HepG2 (cell line): ENCODE measurements around the gene RPP25L. TPM values are rescaled to one million over a fixed set of nuclear protein-coding genes. Genes with fewer than 3 reads are reported as not detected.

ENCODE experiments used
- DRAP1 ChIP-seq: IDR thresholded peaks from 2 replicates; pipeline ENCODE4 v1.6.1; 2016; ENCODE audit warnings: missing genetic modification reagents, missing compliant biosample characterization
- EP300 ChIP-seq, 3 experiments: sonication (generic) in 1 of 3; formaldehyde crosslinking in 1 of 3; IDR thresholded peaks; 2 replicates each; pipeline versions ENCODE4 v1.5.1 to v1.6.1; 2011 to 2020; ENCODE audit warnings: low read depth in 2 of 3, low read length in 2 of 3, borderline replicate concordance in 1 of 3, improper control_type of control experiment in 1 of 3, mild to moderate bottlenecking in 1 of 3, missing genetic modification reagents in 1 of 3, moderate library complexity in 1 of 3
- KLF11 ChIP-seq: IDR thresholded peaks from 2 replicates; pipeline ENCODE4 v1.6.1; 2016; ENCODE audit warnings: missing compliant biosample characterization
- MIER3 ChIP-seq: IDR thresholded peaks from 2 replicates; pipeline ENCODE4 v1.6.1; 2016; ENCODE audit warnings: missing compliant biosample characterization, borderline replicate concordance
- NR2C2 ChIP-seq: sonication (generic); formaldehyde crosslinking; IDR thresholded peaks from 2 replicates; pipeline ENCODE4 v1.4.0; 2020; ENCODE audit warnings: missing genetic modification reagents, mild to moderate bottlenecking, moderate library complexity, borderline replicate concordance
- RAD51 ChIP-seq: fragments of 450-650 bp; IDR thresholded peaks from 2 replicates; pipeline ENCODE4 v1.6.1; 2016; ENCODE audit warnings: borderline replicate concordance
- SMARCC2 ChIP-seq: fragments of 450-650 bp; IDR thresholded peaks from 2 replicates; pipeline ENCODE4 v1.6.1; 2017; ENCODE audit warnings: antibody characterized with exemption, mild to moderate bottlenecking
- SOX5 ChIP-seq: IDR thresholded peaks from 2 replicates; pipeline ENCODE4 v1.6.1; 2016; ENCODE audit warnings: borderline replicate concordance
- ZFP90 ChIP-seq: sonication (generic); formaldehyde crosslinking; IDR thresholded peaks from 2 replicates; pipeline ENCODE4 v1.8.0; 2022; ENCODE audit warnings: missing genetic modification reagents, mild to moderate bottlenecking, inconsistent platforms, borderline replicate concordance
- ZIK1 ChIP-seq: sonication (generic); formaldehyde crosslinking; IDR thresholded peaks from 2 replicates; pipeline ENCODE4 v1.5.0; 2020; ENCODE audit warnings: mild to moderate bottlenecking, low read depth, missing genetic modification reagents, borderline replicate concordance
- ZNF280D ChIP-seq: sonication (generic); formaldehyde crosslinking; IDR thresholded peaks from 2 replicates; pipeline ENCODE4 v1.5.1; 2020; ENCODE audit warnings: mild to moderate bottlenecking, missing genetic modification reagents
- ZNF510 ChIP-seq: sonication (generic); formaldehyde crosslinking; IDR thresholded peaks from 2 replicates; pipeline ENCODE4 v1.4.0; 2020; ENCODE audit warnings: low read depth, mild to moderate bottlenecking, missing genetic modification reagents
- ZNF543 ChIP-seq: sonication (generic); formaldehyde crosslinking; IDR thresholded peaks from 2 replicates; pipeline ENCODE4 v1.4.0; 2020; ENCODE audit warnings: mild to moderate bottlenecking, missing genetic modification reagents
- ZNF782 ChIP-seq: sonication (generic); formaldehyde crosslinking; IDR thresholded peaks from 2 replicates; pipeline ENCODE4 v1.4.0; 2020; ENCODE audit warnings: missing genetic modification reagents, mild to moderate bottlenecking, borderline replicate concordance
- polyA plus RNA-seq, 8 experiments: library from polyadenylated mRNA; depleted of rRNA in 3 of 8; stranded (reverse) in 7 of 8; unstranded in 1 of 8; fragments of >200 nt; fragmentation: Illumina TruSeq in 4 of 8; extraction: Trizol in 4 of 8; gene quantifications; 2 replicates each; pipeline versions ENCODE4 v1.2.1 to v1.2.3, GENCODE V29; 2011 to 2016; ENCODE audit warnings: low read depth in 4 of 8, missing spikeins in 1 of 8, mixed read lengths in 1 of 8; ENCODE audit not compliant: insufficient read depth in 1 of 8
- total RNA-seq, 5 experiments: library from RNA; depleted of rRNA; stranded (reverse); fragments of >200 nt; fragmentation: Illumina TruSeq; extraction: Trizol; gene quantifications; 2 replicates each; pipeline ENCODE4 v1.2.3, GENCODE V29; 2016; ENCODE audit warnings: low read depth in 1 of 5
- TF ChIP-seq, protein P1 (sequence below): sonication (generic); formaldehyde crosslinking; IDR thresholded peaks from 2 replicates; pipeline ENCODE4 v1.5.0; 2020; ENCODE audit warnings: missing genetic modification reagents
- TF ChIP-seq, protein P2 (sequence below): sonication (generic); formaldehyde crosslinking; IDR thresholded peaks from 2 replicates; pipeline ENCODE4 v1.4.0; 2020; ENCODE audit warnings: missing genetic modification reagents
- TF ChIP-seq, protein P3 (sequence below): sonication (generic); formaldehyde crosslinking; IDR thresholded peaks from 2 replicates; pipeline ENCODE4 v1.4.0; 2020; ENCODE audit warnings: missing genetic modification reagents

Gene RPP25L
- total and polyA plus RNA-seq, 2 of the 13 experiments (the other 11 are each of a cell fraction or from before 2014, with no cell fraction given) = 24.5 to 27.3 TPM

DNA sequence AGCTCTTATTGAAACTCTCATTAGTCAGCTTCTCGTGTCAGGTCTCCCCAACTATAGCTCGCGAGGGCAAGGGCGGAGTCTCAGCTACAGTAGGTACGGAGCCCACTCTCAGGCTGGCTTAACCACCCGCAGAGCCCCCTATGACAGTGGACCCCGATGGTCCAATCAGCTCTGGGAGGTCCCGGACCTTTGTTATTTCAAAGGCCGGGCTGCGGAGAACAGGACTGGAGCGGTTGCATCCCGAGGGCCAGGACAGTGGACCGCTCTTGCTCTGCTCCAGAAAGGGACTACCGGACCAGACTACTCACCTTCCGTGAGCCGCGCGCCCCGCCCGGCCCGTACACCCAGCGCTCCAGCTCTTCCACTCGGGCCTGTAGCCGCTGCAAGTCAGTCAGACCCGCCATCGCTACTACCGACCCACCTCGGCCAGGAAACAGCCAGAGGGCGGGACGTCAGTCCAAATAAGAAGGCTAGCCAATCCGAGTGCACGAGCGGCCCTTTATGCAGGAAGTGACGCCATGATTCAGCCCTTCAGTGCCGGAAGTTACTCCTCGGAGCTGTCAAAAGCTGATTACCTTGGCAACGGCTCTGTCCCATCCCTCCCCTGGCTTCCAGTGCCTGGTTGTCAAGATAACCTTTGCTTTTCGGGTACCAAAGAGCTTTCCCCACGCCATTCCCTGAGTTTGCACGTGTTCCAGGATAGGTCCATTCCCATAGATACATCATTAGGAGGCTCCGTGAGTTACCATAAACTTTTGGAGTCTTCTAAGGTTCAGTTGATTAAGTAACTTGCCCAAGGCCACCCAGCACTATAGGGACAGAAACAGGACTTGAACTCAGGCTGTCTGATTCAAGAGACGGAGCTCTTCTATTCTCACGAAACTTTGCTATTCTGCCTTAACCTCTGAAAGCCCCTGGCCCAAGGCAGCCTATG is 8.4 kb upstream of the RPP25L start, which contains the start of gene DCTN3 (continued):
- TF ChIP-seq DRAP1 (CRISPR knock-in tag) = no peak
- no peak for TF ChIP-seq SOX5
- no peak for TF ChIP-seq SMARCC2
- TF ChIP-seq NR2C2 = no peak
- TF ChIP-seq ZNF510 (CRISPR knock-in tag) = no peak
- no peak for TF ChIP-seq ZNF782 (CRISPR knock-in tag)
- TF ChIP-seq EP300 (IDR thresholded peaks at IDR 0.05; ENCODE audit: low read depth in 2 of 2, low read length in 2 of 2) = no peak
- no peak for TF ChIP-seq EP300 (CRISPR knock-in tag; IDR thresholded peaks at IDR 0.05; ENCODE audit: borderline replicate concordance)
- TF ChIP-seq, protein P1, sequence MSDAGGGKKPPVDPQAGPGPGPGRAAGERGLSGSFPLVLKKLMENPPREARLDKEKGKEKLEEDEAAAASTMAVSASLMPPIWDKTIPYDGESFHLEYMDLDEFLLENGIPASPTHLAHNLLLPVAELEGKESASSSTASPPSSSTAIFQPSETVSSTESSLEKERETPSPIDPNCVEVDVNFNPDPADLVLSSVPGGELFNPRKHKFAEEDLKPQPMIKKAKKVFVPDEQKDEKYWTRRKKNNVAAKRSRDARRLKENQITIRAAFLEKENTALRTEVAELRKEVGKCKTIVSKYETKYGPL (CRISPR knock-in tag) = no peak
- no peak for TF ChIP-seq ZFP90 (CRISPR knock-in tag)
- no peak for TF ChIP-seq KLF11 (CRISPR knock-in tag)
- TF ChIP-seq ZIK1 = no peak
- no peak for TF ChIP-seq ZNF280D (CRISPR knock-in tag)
- no peak for TF ChIP-seq ZNF543 (CRISPR knock-in tag)
- TF ChIP-seq, protein P2, sequence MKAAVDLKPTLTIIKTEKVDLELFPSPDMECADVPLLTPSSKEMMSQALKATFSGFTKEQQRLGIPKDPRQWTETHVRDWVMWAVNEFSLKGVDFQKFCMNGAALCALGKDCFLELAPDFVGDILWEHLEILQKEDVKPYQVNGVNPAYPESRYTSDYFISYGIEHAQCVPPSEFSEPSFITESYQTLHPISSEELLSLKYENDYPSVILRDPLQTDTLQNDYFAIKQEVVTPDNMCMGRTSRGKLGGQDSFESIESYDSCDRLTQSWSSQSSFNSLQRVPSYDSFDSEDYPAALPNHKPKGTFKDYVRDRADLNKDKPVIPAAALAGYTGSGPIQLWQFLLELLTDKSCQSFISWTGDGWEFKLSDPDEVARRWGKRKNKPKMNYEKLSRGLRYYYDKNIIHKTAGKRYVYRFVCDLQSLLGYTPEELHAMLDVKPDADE (CRISPR knock-in tag) = no peak
- no peak for TF ChIP-seq RAD51
- TF ChIP-seq, protein P3, sequence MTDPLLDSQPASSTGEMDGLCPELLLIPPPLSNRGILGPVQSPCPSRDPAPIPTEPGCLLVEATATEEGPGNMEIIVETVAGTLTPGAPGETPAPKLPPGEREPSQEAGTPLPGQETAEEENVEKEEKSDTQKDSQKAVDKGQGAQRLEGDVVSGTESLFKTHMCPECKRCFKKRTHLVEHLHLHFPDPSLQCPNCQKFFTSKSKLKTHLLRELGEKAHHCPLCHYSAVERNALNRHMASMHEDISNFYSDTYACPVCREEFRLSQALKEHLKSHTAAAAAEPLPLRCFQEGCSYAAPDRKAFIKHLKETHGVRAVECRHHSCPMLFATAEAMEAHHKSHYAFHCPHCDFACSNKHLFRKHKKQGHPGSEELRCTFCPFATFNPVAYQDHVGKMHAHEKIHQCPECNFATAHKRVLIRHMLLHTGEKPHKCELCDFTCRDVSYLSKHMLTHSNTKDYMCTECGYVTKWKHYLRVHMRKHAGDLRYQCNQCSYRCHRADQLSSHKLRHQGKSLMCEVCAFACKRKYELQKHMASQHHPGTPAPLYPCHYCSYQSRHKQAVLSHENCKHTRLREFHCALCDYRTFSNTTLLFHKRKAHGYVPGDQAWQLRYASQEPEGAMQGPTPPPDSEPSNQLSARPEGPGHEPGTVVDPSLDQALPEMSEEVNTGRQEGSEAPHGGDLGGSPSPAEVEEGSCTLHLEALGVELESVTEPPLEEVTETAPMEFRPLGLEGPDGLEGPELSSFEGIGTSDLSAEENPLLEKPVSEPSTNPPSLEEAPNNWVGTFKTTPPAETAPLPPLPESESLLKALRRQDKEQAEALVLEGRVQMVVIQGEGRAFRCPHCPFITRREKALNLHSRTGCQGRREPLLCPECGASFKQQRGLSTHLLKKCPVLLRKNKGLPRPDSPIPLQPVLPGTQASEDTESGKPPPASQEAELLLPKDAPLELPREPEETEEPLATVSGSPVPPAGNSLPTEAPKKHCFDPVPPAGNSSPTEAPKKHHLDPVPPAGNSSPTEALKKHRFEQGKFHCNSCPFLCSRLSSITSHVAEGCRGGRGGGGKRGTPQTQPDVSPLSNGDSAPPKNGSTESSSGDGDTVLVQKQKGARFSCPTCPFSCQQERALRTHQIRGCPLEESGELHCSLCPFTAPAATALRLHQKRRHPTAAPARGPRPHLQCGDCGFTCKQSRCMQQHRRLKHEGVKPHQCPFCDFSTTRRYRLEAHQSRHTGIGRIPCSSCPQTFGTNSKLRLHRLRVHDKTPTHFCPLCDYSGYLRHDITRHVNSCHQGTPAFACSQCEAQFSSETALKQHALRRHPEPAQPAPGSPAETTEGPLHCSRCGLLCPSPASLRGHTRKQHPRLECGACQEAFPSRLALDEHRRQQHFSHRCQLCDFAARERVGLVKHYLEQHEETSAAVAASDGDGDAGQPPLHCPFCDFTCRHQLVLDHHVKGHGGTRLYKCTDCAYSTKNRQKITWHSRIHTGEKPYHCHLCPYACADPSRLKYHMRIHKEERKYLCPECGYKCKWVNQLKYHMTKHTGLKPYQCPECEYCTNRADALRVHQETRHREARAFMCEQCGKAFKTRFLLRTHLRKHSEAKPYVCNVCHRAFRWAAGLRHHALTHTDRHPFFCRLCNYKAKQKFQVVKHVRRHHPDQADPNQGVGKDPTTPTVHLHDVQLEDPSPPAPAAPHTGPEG (CRISPR knock-in tag) = no peak
- peak; percentile 52; the same call in 1 of the 2 replicates for TF ChIP-seq MIER3 (CRISPR knock-in tag)
